Stimulated activated CD8-positive, alpha-beta memory T cell treated with anti-CD3 and anti-CD28 coated beads, Interleukin-2, amount 100 ng/mL, for 48 hours (primary cell): ENCODE data around the gene SEBOX.
A peak's percentile ranks its signal among the peaks of the same experiment; 100 is the strongest.

Experiments
- DNase-seq, 2 donors: peaks; one replicate each; pipeline ENCODE4 v3.0.0-alpha.2; 2020; ENCODE audit warnings: low read depth in 2 of 2

The SEBOX gene

DNA sequence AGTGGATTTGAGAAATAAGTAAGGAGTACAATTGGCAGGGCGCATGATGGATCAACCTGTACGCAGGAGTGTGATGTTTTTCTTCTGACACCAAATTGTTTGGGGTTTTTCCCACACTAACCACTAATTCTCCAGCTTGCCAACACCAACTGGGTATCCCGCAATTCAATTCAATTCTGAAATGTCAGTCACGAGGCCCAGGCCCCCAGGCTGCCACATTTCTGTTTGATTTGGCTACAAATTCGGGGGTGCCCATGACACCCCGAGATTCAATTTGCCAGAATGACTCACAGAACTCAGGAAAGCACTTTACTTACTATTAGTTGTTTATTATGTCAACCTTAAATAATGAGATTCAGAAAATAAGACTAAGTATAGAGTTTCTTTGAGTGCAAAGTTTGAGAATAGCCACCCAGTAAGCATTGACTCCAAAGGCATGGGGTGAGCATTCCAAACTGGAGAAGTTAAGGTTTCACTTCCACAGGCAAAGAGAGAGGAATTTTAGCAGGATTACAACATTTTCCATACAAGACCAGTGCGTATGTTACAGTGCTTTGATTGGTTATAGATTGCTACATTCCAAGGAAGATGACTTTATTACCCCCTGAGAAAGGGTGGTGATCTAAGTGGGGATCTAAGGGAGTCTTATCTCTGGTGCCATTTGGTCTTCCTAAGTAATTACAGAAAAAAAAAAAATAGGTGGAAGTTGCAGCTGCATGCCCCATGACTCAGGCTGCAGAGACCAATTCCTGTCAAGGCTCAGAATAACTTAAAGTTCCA is 29.5 kb upstream of the SEBOX start:
- no peak for DNase-seq

DNA sequence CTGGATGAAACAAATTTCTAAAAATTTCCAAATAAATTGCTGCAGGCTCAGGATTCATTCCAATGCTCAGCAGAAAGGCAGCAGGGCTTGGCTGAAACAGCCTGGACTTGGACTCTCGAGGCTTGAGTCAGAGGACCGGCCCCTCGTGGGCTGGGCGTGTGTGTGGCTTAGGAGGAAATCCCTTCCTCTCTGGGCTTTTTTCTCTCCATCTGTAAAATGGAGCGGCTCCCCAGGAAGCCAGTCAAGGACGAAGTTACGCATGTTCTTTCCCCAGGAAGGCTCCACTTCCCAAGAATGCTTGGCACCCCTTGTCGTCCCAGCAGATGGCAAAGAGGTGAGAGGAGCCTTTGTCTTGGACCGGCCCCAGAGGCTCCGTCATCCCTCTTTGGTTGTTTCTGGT is 27.5 kb upstream of the SEBOX start:
- no peak for DNase-seq

DNA sequence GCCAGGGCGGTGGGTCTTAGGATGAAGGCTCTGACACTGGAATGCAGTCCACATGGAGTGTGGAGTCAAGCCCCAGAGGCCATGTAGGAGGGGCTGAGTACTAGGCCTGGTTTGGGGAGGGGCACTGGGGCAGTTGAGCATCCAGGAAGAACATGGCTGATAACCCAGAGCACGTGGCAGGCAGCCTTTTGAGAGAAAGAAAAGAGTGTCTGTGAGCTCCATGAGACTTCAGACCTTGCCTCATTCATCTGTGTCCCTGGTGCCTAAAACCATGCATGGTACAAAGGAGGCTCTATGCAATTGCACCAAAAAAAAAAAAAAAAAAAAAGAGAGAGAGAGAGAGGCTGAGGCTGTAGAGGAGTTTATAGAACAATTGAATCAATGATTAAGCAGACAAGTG is 26.4 kb upstream of the SEBOX start:
- DNase-seq: no peak

DNA sequence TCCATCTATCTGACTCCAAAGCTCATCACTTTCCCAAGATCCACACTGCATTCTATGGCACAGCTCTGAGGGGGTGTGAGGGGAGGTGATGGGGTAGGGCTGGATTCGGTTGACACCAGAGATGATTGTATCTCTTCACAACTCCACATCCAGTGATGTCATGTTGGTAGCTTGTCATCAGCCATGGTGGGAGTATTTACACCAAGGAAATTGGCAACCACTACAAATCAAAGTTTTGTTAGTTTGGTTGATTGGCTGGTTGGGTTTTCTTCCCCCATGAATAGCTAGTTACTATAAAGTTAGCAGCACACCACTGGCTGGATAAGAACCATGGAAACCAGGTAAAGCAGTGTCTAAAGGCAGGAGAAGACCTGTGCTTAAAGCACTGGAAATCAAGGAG is 26.0 kb upstream of the SEBOX start:
- DNase-seq: no peak

DNA sequence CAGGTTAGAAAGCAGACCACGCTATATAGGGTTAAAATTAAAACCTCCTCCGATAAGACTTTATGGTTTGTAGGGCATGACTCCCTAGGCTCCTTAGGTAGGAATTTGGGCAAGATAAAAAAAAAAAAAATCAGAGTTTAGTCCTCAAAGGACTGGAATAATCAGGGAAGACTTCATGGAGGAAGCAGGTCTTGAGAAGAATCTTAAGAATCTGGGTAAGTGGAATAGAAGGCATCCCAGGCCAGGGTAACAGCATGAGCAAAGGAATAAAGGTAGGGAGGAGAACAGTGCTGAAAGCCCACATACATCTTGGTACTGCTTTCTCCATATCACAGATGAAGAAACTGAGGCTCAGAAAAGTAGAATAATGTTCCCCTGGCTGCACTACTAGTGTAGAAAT is 25.6 kb upstream of the SEBOX start:
- no peak for DNase-seq

DNA sequence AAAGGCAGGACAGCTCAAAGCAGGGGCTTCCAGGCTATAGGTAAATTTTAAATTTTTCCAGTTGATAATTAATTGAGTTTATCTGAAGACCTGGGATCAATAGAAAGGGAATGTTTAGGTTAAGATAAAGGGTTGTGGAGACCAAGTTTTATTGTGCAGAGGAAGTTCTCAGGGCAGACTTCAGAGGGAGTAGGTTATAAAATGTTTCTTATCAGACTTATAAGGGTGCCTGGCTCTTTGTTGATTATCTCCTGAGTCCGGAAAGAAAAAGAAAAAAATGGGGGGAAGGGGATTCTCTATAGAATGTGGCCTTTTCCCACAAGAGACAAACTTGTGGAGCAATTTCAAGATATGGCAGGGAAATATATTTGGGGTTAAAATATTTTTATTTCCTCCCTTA is 25.1 kb upstream of the SEBOX start:
- no peak for DNase-seq

DNA sequence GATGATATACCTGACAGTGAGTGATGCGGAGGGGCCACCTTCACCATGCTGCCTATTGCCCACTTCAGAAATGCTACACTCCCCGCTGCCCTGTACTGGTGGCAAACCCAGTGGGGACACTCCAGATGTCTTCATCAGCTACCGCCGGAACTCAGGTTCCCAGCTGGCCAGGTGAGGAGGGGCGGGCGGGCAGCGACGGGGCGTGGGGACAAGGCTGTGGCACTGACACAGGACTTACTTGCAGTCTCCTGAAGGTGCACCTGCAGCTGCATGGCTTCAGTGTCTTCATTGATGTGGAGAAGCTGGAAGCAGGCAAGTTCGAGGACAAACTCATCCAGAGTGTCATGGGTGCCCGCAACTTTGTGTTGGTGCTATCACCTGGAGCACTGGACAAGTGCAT is 23.1 kb upstream of the SEBOX start:
- DNase-seq: no peak

DNA sequence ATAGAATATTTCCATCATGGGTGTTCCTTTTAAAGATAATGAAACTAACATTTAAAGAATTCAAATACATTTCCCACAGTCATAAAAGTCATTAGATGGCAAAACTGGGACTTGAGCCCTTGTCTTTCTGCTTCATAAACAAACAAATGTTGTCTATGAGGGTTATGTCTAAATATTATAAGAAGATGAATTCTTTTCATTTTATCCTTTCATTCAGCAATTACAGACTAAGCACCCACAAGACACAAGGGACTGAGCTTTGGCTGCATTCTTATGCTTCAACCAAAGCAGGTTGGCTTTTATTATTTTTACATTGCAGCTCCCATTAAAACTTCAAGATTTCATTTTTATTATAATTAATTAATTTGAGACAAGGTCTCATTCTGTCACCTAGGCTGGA is 21.4 kb upstream of the SEBOX start:
- no peak for DNase-seq

DNA sequence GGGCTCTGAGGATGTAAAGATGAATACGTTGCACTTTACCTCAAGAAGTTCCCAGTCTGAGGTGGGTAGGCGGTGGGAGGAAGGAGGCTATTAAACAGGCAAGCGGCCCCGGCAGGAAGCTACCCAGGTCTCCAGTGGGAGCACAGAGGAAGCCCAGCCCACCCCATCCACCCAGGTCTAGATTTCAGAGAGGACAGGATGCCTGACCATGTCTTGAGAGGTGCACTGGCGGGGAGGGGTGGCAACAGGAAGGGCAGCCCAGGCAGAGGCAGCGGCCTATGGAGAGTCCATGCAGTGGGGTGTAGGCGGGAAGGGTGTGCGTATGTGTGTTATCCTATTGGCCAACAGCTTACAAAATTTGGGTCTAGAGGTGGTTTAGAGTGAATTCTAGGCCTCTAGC is 20.4 kb upstream of the SEBOX start:
- DNase-seq: no peak

DNA sequence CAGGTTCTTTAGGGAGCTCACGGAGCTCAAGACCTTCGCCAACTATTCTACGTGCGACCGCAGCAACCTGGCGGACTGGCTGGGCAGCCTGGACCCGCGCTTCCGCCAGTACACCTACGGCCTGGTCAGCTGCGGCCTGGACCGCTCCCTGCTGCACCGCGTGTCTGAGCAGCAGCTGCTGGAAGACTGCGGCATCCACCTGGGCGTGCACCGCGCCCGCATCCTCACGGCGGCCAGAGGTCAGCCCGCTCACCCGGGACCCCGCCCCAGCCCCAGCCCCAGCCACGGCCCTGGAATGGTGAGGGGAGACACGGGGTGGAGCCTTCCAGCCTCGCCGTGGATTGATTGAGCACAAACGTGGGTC is 20.0 kb upstream of the SEBOX start:
- DNase-seq: no peak

DNA sequence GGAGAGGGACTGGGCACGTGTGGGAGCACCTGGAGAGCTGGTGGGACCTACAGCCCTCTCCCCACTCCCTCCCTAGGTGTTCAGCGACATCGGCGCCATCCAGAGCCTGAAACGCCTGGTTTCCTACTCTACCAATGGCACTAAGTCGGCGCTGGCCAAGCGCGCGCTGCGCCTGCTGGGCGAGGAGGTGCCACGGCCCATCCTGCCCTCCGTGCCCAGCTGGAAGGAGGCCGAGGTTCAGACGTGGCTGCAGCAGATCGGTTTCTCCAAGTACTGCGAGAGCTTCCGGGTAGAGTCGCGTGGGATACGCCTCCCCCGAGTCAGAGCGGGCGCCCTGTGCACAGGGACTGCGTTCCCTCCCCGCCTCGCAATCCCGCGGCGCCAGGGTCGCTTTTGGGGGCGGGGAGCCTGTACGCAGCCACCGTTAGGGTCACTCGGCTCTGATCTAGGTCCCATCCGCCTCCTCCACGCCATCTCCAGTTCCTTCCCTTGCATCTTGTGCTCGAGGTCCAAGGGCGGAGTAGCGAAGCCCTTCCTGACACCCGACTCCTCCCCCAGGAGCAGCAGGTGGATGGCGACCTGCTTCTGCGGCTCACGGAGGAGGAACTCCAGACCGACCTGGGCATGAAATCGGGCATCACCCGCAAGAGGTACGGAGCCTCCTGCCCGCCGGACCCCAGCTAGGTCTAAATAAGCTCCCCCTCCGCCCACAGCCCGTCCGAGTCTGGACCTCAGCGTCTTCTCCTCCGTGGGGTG is 19.5 kb upstream of the SEBOX start:
- DNase-seq: peak; percentile 37 to 53

DNA sequence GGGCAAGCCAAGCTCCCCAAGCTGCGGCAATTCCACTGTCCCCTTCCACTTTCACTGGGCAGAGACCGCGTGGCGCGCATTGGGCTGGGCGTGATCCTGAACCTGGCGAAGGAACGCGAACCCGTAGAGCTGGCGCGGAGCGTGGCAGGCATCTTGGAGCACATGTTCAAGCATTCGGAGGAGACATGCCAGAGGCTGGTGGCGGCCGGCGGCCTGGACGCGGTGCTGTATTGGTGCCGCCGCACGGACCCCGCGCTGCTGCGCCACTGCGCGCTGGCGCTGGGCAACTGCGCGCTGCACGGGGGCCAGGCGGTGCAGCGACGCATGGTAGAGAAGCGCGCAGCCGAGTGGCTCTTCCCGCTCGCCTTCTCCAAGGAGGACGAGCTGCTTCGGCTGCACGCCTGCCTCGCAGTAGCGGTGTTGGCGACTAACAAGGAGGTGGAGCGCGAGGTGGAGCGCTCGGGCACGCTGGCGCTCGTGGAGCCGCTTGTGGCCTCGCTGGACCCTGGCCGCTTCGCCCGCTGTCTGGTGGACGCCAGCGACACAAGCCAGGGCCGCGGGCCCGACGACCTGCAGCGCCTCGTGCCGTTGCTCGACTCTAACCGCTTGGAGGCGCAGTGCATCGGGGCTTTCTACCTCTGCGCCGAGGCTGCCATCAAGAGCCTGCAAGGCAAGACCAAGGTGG is 16.3 kb upstream of the SEBOX start:
- DNase-seq: peak in 1 of 2 donors; percentile 19

DNA sequence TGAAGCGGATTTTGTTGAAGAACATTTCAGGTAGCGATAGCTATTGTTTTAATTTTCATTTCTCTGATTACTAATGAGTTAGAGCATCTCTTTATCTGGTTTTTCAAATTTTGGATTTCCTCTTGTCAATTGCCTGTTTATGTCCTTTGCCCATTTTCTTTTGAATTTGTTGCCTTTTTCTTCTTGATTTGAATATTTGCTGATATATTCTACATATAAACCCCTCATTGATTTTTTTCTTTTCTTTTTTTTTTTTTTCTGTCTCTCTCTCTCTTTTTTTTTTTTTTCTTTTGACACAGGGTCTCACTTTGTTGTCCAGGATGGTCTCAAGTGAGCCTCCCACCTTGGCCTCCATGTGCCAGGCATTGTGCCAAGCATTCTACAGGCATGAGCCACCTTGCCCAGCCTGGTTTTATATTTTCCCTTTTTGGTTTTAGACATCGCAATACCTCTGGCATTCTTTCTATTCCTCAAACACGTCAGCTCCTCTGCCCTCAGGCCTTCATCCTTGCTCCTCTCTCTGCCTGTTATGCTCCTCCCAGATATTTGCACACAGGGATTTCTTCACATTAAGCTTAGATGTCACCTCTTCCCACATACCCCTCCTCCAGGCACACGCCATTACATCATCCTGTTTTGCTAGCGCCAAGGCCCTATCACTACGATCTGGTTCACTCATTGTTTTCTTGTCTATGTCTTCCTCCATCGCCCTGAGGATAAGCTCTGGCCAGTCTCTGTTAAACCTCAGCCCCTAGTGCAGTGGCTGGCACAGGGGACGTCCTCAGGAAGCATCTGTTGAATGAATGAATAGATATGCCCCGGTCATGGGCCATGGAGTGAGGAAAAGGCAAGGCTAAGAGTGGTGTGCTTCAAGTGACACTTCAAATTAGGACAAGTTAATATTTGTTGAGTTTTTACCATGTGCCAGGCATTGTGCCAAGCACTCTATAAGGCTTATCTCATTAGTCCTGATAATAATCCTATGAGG is 15.1 kb upstream of the SEBOX start:
- no peak for DNase-seq

DNA sequence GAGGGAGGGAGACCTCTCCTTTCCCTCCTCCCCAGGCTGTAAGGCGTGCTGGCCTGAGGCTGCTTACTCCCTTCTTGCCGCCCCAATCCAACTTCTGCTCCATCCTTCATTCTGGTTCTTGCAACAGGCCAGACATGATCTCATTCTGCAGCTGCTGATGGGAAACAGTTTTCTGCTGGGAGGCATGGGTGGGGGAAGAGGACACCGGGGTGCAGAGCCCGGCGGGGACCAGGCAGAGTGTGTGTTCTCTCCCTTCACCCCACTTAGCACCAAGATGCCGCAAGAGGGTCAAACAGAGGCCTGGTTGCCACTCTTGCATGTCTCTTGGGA is 7.9 kb upstream of the SEBOX start:
- no peak for DNase-seq

DNA sequence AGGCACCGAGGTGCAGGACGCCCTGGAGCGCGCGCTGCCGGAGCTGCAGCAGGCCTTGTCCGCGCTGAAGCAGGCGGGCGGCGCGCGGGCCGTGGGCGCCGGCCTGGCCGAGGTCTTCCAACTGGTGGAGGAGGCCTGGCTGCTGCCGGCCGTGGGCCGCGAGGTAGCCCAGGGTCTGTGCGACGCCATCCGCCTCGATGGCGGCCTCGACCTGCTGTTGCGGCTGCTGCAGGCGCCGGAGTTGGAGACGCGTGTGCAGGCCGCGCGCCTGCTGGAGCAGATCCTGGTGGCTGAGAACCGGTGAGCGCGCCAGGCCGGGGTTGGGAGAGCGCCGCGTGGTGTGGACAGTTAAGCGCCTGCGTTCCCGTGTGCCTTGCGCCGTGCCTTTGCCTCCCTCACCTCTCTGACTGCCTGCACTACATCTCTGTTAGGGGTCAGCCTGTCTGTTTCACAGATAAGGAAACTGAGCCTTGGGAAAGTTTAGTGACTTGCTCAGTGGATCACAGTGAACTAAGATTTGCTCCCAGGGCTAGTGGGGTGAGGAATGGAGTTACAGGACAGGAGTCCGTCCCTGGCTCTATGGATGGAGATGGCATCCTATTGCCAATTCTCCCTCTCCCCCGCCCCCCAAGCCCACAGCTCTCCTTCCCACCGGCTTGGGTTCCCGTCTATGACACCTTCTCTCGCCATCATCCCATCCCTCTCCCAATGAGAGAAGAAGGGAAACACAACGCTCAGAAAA is 7.4 kb upstream of the SEBOX start:
- peak in 1 of 2 donors; percentile 13 for DNase-seq

DNA sequence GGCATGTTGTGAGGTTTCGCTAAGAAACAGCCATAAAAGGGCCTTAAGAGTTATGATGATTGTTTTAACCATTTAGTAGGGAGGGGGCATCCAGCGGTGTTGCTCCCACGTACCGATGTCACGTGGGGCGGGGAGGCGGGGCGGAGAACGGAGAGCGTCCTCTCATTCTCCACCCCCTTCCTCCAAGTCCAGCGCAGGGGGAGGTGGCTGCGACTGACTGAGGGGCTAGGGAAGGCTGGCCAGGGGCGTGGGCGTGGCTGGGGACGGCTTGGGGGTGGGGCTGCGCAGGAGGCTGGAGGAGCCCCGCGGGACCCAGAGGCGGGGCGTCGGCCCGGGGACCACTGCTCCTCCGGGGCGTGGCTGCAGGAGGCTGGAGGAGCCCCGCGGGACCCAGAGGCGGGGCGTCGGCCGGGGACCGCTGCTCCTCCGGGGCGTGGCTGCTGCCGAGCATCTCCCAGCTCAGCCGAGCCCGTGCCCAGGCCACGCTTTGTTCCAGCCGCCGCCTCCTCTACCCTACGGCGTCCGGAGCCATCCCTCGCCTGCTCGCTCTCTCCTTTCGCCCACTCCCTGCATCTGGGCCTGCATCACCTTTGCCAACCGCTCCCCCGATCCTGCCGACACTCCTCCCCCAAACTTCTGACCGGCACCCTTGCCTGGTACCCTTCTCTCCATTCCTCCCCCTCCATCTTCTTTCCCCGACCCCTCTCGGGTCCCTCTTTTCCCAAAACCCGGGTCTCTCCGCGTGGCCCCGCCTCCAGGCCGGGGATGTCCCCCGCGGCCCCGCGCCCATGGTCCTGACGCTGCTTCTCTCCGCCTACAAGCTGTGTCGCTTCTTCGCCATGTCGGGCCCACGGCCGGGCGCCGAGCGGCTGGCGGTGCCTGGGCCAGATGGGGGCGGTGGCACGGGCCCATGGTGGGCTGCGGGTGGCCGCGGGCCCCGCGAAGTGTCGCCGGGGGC is 6.5 kb upstream of the SEBOX start, which contains the start of gene SARM1:
Gene SARM1, plus strand, starts transcription at position 450 of the 958 bp plus-strand sequence. Its CDS starts 339 bp downstream, at position 789.
- DNase-seq: peak; percentile 86 to 89

DNA sequence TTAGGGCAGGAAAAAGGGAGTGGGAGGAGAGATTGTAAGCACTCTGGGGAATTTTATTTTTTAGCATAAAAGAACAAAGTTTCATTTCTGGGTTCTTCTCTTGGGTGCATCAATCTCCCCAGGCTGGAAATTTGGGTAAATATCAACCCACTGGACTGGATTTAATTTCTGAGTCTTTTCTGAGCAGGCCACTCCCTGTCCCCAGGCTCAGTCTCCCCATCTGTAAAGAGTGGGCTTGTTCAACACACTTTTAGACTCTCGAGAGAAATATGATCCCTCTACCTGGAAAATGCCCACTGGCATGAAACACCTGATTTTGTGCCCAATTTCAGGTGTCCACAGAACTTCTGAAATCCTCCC is 5.7 kb upstream of the SEBOX start:
- no peak for DNase-seq

DNA sequence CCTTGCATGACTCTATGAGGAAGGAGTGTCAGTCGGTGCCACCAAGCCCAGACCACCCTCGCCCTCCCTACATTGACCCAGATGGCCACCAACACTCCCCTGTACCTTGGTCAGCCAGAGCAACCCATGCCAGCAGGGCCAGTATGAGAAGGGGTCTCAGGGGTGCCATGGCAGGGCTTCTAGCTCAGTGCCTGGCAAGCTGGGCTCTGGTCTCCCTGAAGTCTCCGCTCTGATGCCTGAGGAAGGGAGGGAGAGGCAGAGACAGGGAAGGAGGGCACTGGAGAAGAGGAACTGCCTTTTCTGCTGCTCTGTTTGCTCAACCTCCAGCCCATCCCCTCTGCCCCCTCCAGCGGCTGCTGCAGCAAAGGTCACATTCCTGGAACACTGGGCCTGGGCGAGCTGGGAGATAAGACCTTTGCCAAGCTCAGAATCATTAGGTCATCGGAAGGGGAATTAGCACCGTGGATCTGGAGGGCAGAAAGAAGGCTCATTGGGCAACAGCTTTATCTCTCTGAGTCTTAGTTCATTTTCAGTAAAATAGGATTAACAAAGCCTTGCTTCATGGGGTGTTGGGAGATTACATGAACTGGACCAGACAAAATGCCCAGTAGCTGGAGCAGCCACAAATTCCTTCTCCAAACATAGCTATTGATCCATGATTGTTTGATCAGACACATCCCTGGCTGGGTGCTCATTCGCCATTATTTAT is 5.2 kb upstream of the SEBOX start, which contains the start of gene VTN:
Gene VTN, minus strand, starts transcription at position 273 of the 709 bp plus-strand sequence. Its CDS starts 104 bp downstream, at position 169.
- no peak for DNase-seq

DNA sequence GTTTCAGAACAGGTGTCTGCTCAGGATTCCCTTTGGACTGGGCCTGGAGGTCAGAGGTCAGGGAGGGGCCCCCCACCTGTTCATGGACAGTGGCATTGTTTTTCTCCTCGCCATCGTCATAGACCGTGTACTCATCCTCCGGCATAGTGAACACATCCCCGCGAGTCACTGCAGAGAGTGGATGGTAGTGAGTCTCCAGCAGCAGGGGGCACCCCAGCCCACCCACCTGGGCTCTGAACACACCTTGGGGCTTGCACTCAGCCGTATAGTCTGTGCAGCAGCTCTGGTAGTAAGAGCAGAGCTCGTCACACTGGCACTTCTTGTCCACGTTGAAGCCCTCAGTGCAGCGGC is 4.7 kb upstream of the SEBOX start:
- DNase-seq: no peak
